GM12878 (cell line): ENCODE measurements around the gene RTF1. TPM values are rescaled to one million over a fixed set of nuclear protein-coding genes. Genes with fewer than 3 reads are reported as not detected.

Experiments used
- ATAC-seq: fragments of 200-7000 bp; cut with Tn5 transposase; 3 replicates; pipeline ENCODE4 v1.9.1; 2020; ENCODE audit warnings: mild to moderate bottlenecking, moderate library complexity
- BruUV-seq: library from RNA; stranded (reverse); fragments of 400-500 nt; replicated peaks from 2 replicates; lab custom pipeline; 2021; lab: Mats Ljungman, UMichigan
- CTCF ChIA-PET: fragments of 300-600 bp; sonication (Branson Sonifier 250); formaldehyde crosslinking; extraction: SDS; loops from one replicate; lab custom pipeline; 2021; ENCODE audit warnings: inconsistent platforms; lab: Yijun Ruan, JAX
- POLR2A ChIA-PET: fragments of 350-600 bp; formaldehyde crosslinking; extraction: SDS; loops from one replicate; lab custom pipeline; 2021; ENCODE audit warnings: inconsistent platforms; lab: Charles Lee
- RAD21 ChIA-PET: fragments of 300-600 bp; sonication (Branson Sonifier 250); formaldehyde crosslinking; loops from one replicate; lab custom pipeline; 2023; ENCODE audit warnings: antibody characterized with exemption; ENCODE audit not compliant: unreplicated experiment; lab: Charles Lee
- SMC1A ChIA-PET: fragments of 300-600 bp; sonication (Branson Sonifier 250); formaldehyde crosslinking; loops from one replicate; lab custom pipeline; 2023; ENCODE audit not compliant: unreplicated experiment, uncharacterized antibody; lab: Charles Lee
- DNase-seq: peaks from one replicate; pipeline ENCODE4 v3.0.0-alpha.2; 2011; ENCODE audit warnings: low read depth, low spot score
- FAIRE-seq: peaks from 3 replicates; lab custom pipeline; 2011; peaks lifted over from hg19 to GRCh38; lab: Jason Lieb, UNC
- H2AFZ ChIP-seq: 2 replicates; pipeline ENCODE4 v1.6.0; 2011; ENCODE audit warnings: low read depth, low read length, control low read depth; ENCODE audit not compliant: control insufficient read depth
- H3K27ac ChIP-seq: 2 replicates; pipeline ENCODE4 v1.5.1; 2011; ENCODE audit warnings: control low read depth; ENCODE audit not compliant: control insufficient read depth, insufficient read depth
- H3K27me3 ChIP-seq, 2 experiments: replicated peaks in 1 of 2; 2 replicates each; pipeline versions ENCODE4 v1.6.0 to v1.6.1; 2011; ENCODE audit warnings: low read length in 1 of 2; ENCODE audit not compliant: control insufficient read depth in 2 of 2, insufficient read depth in 2 of 2
- H3K36me3 ChIP-seq, 2 experiments: 2 replicates each; pipeline ENCODE4 v1.5.1; 2011; ENCODE audit warnings: low read length in 1 of 2; ENCODE audit not compliant: control insufficient read depth in 2 of 2, insufficient read depth in 2 of 2
- H3K4me1 ChIP-seq: 2 replicates; pipeline ENCODE4 v1.6.1; 2011; ENCODE audit warnings: mild to moderate bottlenecking, low read length, moderate library complexity, mixed read lengths; ENCODE audit not compliant: control insufficient read depth, insufficient read depth
- H3K4me2 ChIP-seq: 2 replicates; pipeline ENCODE4 v1.6.0; 2011; ENCODE audit warnings: control low read depth; ENCODE audit not compliant: control insufficient read depth, insufficient read depth
- H3K4me3 ChIP-seq: fragments of 200-600 bp; sonication (generic); 2 replicates; pipeline ENCODE4 v1.5.1; 2016
- H3K79me2 ChIP-seq: 2 replicates; pipeline ENCODE4 v1.6.0; 2011; ENCODE audit warnings: low read length; ENCODE audit not compliant: control insufficient read depth, insufficient read depth
- H3K9ac ChIP-seq: 2 replicates; pipeline ENCODE4 v1.8.0; 2011; ENCODE audit warnings: low read length, control low read depth, mixed read lengths; ENCODE audit not compliant: control insufficient read depth, insufficient read depth
- H3K9me3 ChIP-seq: replicated peaks from 3 replicates; pipeline ENCODE4 v1.5.1; 2011; ENCODE audit warnings: mild to moderate bottlenecking, low read length; ENCODE audit not compliant: control insufficient read depth, insufficient read depth
- H4K20me1 ChIP-seq: 2 replicates; pipeline ENCODE4 v1.6.0; 2011; ENCODE audit not compliant: control insufficient read depth, insufficient read depth
- ASH2L ChIP-seq: fragments of 300-600, 200-600 bp; sonication (generic); IDR thresholded peaks from 2 replicates; pipeline ENCODE4 v1.6.1; 2017; ENCODE audit warnings: low read depth, mild to moderate bottlenecking, borderline replicate concordance
- JUND ChIP-seq: IDR thresholded peaks from 2 replicates; pipeline ENCODE4 v1.6.1; 2012; ENCODE audit warnings: low read depth, mild to moderate bottlenecking, low read length, improper control_type of control experiment, moderate library complexity
- MEF2A ChIP-seq: IDR thresholded peaks from 2 replicates; pipeline ENCODE4 v1.6.1; 2011; ENCODE audit warnings: low read depth, mild to moderate bottlenecking, low read length, moderate library complexity; ENCODE audit not compliant: insufficient read depth
- SMC3 ChIP-seq: IDR thresholded peaks from 2 replicates; pipeline ENCODE4 v1.6.1; 2011; ENCODE audit warnings: low read length, improper control_type of control experiment, borderline replicate concordance
- SUPT20H ChIP-seq: IDR thresholded peaks from 2 replicates; pipeline ENCODE4 v1.6.1; 2011; ENCODE audit warnings: low read depth, mild to moderate bottlenecking, low read length, moderate library complexity, borderline replicate concordance; ENCODE audit not compliant: control insufficient read depth
- TCF12 ChIP-seq: IDR thresholded peaks from 2 replicates; pipeline ENCODE4 v1.6.1; 2011; ENCODE audit warnings: low read depth, mild to moderate bottlenecking, low read length
- WGBS: methylation state at CpG from one replicate; pipeline ENCODE4 v1.1.6; 2016; ENCODE audit warnings: low lambda C conversion rate; ENCODE audit not compliant: insufficient replicate concordance, insufficient coverage; ENCODE audit errors: missing lambda C conversion rate; 5-methylcytosine and 5-hydroxymethylcytosine counted together
- in situ Hi-C: fragments of 300-500 bp; cut with MboI; formaldehyde crosslinking; loops from 9 replicates; pipeline ENCODE4 v1.14.3; 2018; ENCODE audit warnings: mixed read lengths
- intact Hi-C: fragments of 100-400 bp; cut with micrococcal nuclease; formaldehyde crosslinking; loops from one replicate; pipeline ENCODE4 v1.14.2; 2022; ENCODE audit not compliant: unreplicated experiment
- polyA plus RNA-seq, 11 experiments: library from polyadenylated mRNA; depleted of rRNA in 4 of 11; unstranded in 6 of 11; stranded (reverse) in 5 of 11; fragments of >200 nt; fragmentation: Nextera tagmentation in 4 of 11; fragmentation: Illumina TruSeq in 1 of 11; extraction: Ambion mirVana in 4 of 11; extraction: Trizol in 1 of 11; gene quantifications; 1 replicate in 1 of 11; 2 replicates in 10 of 11; pipeline versions ENCODE4 v1.2.1 to v1.2.3, GENCODE V29; 2011 to 2016; ENCODE audit warnings: inconsistent platforms in 2 of 11, missing spikeins in 2 of 11, low read depth in 1 of 11
- total RNA-seq, 4 experiments: library from RNA; depleted of rRNA in 3 of 4; stranded (reverse); fragments of >200 nt in 3 of 4; fragmentation: Illumina TruSeq in 1 of 4; extraction: Trizol in 1 of 4; gene quantifications; 2 replicates each; pipeline versions ENCODE4 v1.2.1 to v1.2.3, GENCODE V29; 2013 to 2021
- TF ChIP-seq, protein P1 (sequence below): IDR thresholded peaks from 2 replicates; pipeline ENCODE4 v1.6.1; 2012; ENCODE audit warnings: improper control_type of control experiment, low read depth, low read length; ENCODE audit not compliant: insufficient replicate concordance
- TF ChIP-seq, protein P2 (sequence below): fragments of 450-650 bp; IDR thresholded peaks from 2 replicates; pipeline ENCODE4 v1.6.1; 2017; ENCODE audit warnings: borderline replicate concordance
- TF ChIP-seq, protein P3 (sequence below): IDR thresholded peaks from 2 replicates; pipeline ENCODE4 v1.6.1; 2011; ENCODE audit warnings: low read depth, low read length, improper control_type of control experiment, borderline replicate concordance
- TF ChIP-seq, protein P4 (sequence below), 3 experiments: IDR thresholded peaks in 2 of 3; conservative IDR thresholded peaks in 1 of 3; 2 replicates each; pipeline ENCODE4 v1.5.1; 2011; ENCODE audit warnings: low read depth in 3 of 3, low read length in 3 of 3, mild to moderate bottlenecking in 3 of 3, control low read depth in 2 of 3, moderate library complexity in 2 of 3, inconsistent platforms in 1 of 3, mixed read lengths in 1 of 3; ENCODE audit not compliant: control insufficient read depth in 2 of 3, insufficient read depth in 1 of 3; ENCODE audit errors: extremely low read depth in 1 of 3
- TF ChIP-seq, protein P5 (sequence below): IDR thresholded peaks from 2 replicates; pipeline ENCODE4 v1.6.1; 2012; ENCODE audit warnings: low read length, inconsistent platforms

Gene RTF1
- total and polyA plus RNA-seq, 10 of the 15 experiments (the other 5 are each of a cell fraction or from before 2014, with no cell fraction given), result 7.2 to 67.9 (median 32.3) TPM

DNA sequence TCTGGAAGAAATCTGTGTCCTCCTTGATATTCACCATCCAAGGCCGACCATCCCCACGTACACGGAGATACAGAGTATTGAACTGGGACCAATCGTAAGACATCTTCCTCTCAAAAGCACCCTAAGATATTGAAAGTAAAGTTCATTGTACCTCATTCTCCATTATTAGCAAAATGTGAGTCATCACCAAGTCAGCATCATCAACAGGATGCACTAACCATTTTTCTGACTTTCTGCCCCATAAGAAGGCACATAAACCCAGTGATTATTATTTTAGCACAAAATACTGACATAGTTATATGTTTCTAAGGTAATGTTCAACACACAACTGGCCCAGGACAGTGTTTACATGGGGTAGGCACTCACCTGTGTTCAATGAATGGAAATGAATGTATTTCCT, 22.0 kb upstream of the RTF1 start:
- no peak overlapping the region for H3K4me2 ChIP-seq
- peaks cover 0 to 12% of the 10 kb centered on the region in 2 experiments; a peak in 1 of 4 replicates for H3K36me3 ChIP-seq
- H3K4me1 ChIP-seq, result peaks cover 4% of the 10 kb centered on the region; the same call in 1 of the 2 replicates
- intact Hi-C loops (no loop called here), in situ Hi-C loops (no loop called here)
- 97% methylated on average over 4 of the region's 4 CpGs for WGBS
- H2AFZ ChIP-seq, result no peak overlapping the region
- no peak overlapping the region for H3K4me3 ChIP-seq
- no TSS peak for BruUV-seq
- no peak for FAIRE-seq
- POLR2A ChIA-PET, result no interaction called here
- H3K9ac ChIP-seq, result no peak overlapping the region
- H3K79me2 ChIP-seq, result no peaks in the 10 kb centered on the region
- no peak overlapping the region for H3K27ac ChIP-seq
- CTCF ChIA-PET, result no interaction called here
- no peak for DNase-seq
- SMC1A ChIA-PET, result no interaction called here
- no peak for ATAC-seq
- H3K27me3 ChIP-seq, result no peaks in the 10 kb centered on the region
- RAD21 ChIA-PET, result no interaction called here
- H3K9me3 ChIP-seq, result no peaks in the 10 kb centered on the region
- no peaks in the 10 kb centered on the region for H4K20me1 ChIP-seq
- TF ChIP-seq, protein P1, sequence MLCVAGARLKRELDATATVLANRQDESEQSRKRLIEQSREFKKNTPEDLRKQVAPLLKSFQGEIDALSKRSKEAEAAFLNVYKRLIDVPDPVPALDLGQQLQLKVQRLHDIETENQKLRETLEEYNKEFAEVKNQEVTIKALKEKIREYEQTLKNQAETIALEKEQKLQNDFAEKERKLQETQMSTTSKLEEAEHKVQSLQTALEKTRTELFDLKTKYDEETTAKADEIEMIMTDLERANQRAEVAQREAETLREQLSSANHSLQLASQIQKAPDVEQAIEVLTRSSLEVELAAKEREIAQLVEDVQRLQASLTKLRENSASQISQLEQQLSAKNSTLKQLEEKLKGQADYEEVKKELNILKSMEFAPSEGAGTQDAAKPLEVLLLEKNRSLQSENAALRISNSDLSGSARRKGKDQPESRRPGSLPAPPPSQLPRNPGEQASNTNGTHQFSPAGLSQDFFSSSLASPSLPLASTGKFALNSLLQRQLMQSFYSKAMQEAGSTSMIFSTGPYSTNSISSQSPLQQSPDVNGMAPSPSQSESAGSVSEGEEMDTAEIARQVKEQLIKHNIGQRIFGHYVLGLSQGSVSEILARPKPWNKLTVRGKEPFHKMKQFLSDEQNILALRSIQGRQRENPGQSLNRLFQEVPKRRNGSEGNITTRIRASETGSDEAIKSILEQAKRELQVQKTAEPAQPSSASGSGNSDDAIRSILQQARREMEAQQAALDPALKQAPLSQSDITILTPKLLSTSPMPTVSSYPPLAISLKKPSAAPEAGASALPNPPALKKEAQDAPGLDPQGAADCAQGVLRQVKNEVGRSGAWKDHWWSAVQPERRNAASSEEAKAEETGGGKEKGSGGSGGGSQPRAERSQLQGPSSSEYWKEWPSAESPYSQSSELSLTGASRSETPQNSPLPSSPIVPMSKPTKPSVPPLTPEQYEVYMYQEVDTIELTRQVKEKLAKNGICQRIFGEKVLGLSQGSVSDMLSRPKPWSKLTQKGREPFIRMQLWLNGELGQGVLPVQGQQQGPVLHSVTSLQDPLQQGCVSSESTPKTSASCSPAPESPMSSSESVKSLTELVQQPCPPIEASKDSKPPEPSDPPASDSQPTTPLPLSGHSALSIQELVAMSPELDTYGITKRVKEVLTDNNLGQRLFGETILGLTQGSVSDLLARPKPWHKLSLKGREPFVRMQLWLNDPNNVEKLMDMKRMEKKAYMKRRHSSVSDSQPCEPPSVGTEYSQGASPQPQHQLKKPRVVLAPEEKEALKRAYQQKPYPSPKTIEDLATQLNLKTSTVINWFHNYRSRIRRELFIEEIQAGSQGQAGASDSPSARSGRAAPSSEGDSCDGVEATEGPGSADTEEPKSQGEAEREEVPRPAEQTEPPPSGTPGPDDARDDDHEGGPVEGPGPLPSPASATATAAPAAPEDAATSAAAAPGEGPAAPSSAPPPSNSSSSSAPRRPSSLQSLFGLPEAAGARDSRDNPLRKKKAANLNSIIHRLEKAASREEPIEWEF, result no peak
- TF ChIP-seq SMC3, result no peak
- TF ChIP-seq, protein P2, sequence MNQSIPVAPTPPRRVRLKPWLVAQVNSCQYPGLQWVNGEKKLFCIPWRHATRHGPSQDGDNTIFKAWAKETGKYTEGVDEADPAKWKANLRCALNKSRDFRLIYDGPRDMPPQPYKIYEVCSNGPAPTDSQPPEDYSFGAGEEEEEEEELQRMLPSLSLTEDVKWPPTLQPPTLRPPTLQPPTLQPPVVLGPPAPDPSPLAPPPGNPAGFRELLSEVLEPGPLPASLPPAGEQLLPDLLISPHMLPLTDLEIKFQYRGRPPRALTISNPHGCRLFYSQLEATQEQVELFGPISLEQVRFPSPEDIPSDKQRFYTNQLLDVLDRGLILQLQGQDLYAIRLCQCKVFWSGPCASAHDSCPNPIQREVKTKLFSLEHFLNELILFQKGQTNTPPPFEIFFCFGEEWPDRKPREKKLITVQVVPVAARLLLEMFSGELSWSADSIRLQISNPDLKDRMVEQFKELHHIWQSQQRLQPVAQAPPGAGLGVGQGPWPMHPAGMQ, result no peak
- no peak for TF ChIP-seq ASH2L
- TF ChIP-seq, protein P3, sequence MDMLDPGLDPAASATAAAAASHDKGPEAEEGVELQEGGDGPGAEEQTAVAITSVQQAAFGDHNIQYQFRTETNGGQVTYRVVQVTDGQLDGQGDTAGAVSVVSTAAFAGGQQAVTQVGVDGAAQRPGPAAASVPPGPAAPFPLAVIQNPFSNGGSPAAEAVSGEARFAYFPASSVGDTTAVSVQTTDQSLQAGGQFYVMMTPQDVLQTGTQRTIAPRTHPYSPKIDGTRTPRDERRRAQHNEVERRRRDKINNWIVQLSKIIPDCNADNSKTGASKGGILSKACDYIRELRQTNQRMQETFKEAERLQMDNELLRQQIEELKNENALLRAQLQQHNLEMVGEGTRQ, result no peak
- TF ChIP-seq SUPT20H, result no peak
- TF ChIP-seq JUND, result no peak
- TF ChIP-seq TCF12, result no peak
- no peak for TF ChIP-seq MEF2A
- TF ChIP-seq, protein P4, sequence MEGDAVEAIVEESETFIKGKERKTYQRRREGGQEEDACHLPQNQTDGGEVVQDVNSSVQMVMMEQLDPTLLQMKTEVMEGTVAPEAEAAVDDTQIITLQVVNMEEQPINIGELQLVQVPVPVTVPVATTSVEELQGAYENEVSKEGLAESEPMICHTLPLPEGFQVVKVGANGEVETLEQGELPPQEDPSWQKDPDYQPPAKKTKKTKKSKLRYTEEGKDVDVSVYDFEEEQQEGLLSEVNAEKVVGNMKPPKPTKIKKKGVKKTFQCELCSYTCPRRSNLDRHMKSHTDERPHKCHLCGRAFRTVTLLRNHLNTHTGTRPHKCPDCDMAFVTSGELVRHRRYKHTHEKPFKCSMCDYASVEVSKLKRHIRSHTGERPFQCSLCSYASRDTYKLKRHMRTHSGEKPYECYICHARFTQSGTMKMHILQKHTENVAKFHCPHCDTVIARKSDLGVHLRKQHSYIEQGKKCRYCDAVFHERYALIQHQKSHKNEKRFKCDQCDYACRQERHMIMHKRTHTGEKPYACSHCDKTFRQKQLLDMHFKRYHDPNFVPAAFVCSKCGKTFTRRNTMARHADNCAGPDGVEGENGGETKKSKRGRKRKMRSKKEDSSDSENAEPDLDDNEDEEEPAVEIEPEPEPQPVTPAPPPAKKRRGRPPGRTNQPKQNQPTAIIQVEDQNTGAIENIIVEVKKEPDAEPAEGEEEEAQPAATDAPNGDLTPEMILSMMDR (IDR thresholded peaks at IDR 0.05 in 2 of 3, conservative IDR thresholded peaks at IDR 0.05 in 1 of 3; ENCODE audit: control insufficient read depth in 2 of 3, extremely low read depth in 1 of 3, insufficient read depth in 1 of 3, low read depth in 3 of 3, low read length in 3 of 3), result no peak
- TF ChIP-seq, protein P5, sequence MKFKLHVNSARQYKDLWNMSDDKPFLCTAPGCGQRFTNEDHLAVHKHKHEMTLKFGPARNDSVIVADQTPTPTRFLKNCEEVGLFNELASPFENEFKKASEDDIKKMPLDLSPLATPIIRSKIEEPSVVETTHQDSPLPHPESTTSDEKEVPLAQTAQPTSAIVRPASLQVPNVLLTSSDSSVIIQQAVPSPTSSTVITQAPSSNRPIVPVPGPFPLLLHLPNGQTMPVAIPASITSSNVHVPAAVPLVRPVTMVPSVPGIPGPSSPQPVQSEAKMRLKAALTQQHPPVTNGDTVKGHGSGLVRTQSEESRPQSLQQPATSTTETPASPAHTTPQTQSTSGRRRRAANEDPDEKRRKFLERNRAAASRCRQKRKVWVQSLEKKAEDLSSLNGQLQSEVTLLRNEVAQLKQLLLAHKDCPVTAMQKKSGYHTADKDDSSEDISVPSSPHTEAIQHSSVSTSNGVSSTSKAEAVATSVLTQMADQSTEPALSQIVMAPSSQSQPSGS, result no peak
